Natural killer cell treated with Interleukin-12 subunit alpha and Interleukin-12 subunit beta and Interleukin-15 and Interleukin-18, amount 100 ng/mL, for 72 hours (primary cell): ENCODE measurements around the gene SPATA18. TPM values are rescaled to one million over a fixed set of nuclear protein-coding genes. Genes with fewer than 3 reads are reported as not detected.
"Not testable (repeated sequence)": the region's sequence is repeated elsewhere in the genome, so short reads cannot be mapped to it uniquely, and the experiment has no call there.

Experiments used
- ATAC-seq, 2 donors: fragments of 150-1000 bp; cut with Tn5 transposase in 1 of 2; sonication (Bioruptor Pico), chemical (Tn5 transposase) in 1 of 2; 2 replicates each; pipeline ENCODE4 v1.10.0; 2021
- DNase-seq: peaks from one replicate; pipeline ENCODE4 v3.0.0; 2022; ENCODE audit warnings: low spot score
- H3K27ac Mint-ChIP-seq, 2 donors: 1 replicate in 1 of 2; 2 replicates in 1 of 2; pipeline ENCODE4 v1.8.0; 2022; ENCODE audit warnings: mixed read lengths in 2 of 2, mild to moderate bottlenecking in 1 of 2, moderate library complexity in 1 of 2
- H3K27me3 Mint-ChIP-seq, 2 donors: 1 replicate in 1 of 2; 2 replicates in 1 of 2; pipeline ENCODE4 v1.8.0; 2022; ENCODE audit warnings: mixed read lengths in 2 of 2
- H3K36me3 Mint-ChIP-seq: one replicate; pipeline ENCODE4 v1.8.0; 2022; ENCODE audit warnings: mixed read lengths
- H3K4me1 Mint-ChIP-seq, 2 donors: 1 replicate in 1 of 2; 2 replicates in 1 of 2; pipeline ENCODE4 v1.8.0; 2022; ENCODE audit warnings: low read depth in 2 of 2, mixed read lengths in 2 of 2, mild to moderate bottlenecking in 1 of 2
- H3K4me3 Mint-ChIP-seq: one replicate; pipeline ENCODE4 v1.8.0; 2022; ENCODE audit warnings: mixed read lengths
- H3K9me3 Mint-ChIP-seq: 2 replicates; pipeline ENCODE4 v1.8.0; 2022; ENCODE audit warnings: mixed read lengths
- total RNA-seq, 2 donors: library from RNA; stranded (reverse); gene quantifications; one replicate each; pipeline ENCODE4 v1.2.3, GENCODE V29; 2022

Gene SPATA18
- total RNA-seq, 2 donors from 2014 or later, result not detected

DNA sequence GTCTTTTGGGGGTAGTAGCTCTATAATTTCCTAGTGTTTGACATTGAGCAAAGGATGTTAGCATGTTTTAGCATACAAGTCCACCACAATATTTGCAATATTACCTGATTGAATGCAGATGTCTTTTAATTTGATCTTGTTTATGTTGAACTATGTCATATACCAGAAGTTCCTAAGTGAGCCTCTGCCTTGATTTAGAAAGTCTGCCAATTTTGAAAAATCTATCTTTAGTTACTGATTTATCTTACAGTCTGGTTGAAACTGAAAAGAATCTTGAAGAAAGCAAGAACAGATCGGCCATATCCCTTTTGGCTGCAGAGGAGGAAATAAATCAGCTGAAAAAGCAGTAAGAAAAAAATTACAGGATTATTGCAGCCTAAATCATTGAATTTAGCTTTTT lies 18.5 kb downstream of the SPATA18 start:
- DNase-seq, result no peak
- H3K27ac Mint-ChIP-seq, result no peak overlapping the region
- no peak for ATAC-seq
- peaks cover 6% of the 10 kb centered on the region for H3K36me3 Mint-ChIP-seq
- peaks cover 9% of the 10 kb centered on the region for H3K9me3 Mint-ChIP-seq
- no peak overlapping the region for H3K4me3 Mint-ChIP-seq
- peaks cover 0 to 27% of the 10 kb centered on the region in 2 donors for H3K27me3 Mint-ChIP-seq
- no peaks in the 10 kb centered on the region for H3K4me1 Mint-ChIP-seq

DNA sequence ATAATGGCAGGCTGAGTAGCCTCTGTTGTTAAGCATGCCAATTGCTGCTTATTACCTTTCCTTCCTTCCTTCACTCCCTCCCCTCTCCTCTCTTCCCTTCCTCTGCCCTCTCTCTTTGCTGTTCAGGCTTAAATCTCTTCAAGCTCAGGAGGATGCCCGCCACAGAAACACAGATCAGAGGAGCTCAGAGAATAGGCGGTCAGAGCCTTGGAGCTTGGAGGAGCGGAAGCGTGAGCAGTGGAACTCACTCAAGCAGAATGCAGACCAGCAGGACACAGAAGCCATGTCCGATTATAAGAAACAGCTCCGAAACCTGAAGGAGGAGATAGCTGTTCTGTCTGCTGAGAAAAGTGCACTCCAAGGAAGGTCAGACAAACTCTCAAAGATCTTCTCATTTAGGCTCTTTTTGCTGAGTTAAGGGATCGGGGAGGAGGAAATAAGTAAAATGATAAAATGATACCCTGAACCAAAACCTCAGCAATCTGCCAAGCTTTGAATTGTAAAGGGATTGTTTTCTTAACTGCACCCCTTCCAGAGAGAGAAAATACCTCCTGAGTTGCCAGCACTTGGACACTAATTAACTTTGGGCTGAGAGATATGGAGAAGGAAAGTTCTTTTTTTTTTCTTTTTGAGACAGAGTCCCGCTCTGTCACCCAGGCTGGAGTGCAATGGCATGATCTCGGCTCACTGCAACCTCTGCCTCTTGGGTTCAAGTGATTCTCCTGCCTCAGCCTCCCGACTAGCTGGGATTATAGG lies 20.9 kb downstream of the SPATA18 start:
- H3K36me3 Mint-ChIP-seq, result peaks cover 13% of the 10 kb centered on the region
- peaks cover 3 to 43% of the 10 kb centered on the region in 2 donors for H3K27me3 Mint-ChIP-seq
- DNase-seq, result no peak
- H3K4me1 Mint-ChIP-seq, result no peaks in the 10 kb centered on the region
- ATAC-seq, result no peak
- peaks cover 9% of the 10 kb centered on the region for H3K9me3 Mint-ChIP-seq
- no peak overlapping the region for H3K4me3 Mint-ChIP-seq
- H3K27ac Mint-ChIP-seq, result no peak overlapping the region

DNA sequence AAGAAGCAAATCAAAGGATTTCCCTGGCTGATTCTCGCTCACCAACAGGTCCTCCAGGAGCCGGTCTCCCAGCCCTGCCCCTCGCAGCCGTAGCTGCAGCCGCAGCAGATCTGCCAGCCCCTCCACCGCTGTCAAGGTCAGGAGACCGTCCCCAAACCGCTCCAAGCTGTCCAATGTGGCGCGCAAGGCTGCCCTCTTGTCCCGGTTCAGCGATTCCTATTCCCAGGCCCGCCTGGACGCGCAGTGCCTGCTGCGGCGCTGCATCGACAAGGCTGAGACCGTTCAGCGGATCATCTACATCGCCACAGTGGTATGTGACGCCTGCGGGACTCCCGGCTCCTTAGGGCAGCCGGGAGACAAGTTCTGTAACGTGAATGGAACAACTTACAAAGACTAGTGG lies 25.6 kb downstream of the SPATA18 start:
- no peak overlapping the region for H3K4me3 Mint-ChIP-seq

DNA sequence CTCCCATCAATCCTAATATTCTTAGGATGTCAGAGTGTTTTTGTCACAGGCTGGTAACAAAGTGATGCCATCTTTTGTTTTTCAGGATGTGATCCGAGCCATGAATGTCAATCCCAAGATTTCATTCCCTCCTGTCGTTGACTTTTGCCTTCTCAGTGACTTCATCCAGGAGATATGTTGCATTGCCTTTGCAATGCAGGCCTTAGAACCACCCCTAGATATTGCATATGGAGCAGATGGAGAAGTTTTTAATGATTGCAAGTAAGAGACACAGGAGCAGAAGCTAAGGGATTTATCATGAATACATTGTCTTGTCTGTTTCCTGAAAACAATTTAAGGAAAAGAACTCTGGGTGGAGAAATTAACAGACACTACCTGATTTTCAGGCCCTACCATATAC lies 28.6 kb downstream of the SPATA18 start:
- Mint-ChIP-seq H3K9me3 (peaks cover 16% of the 10 kb centered on the region), H3K27ac (no peak overlapping the region), H3K4me1 (no peaks in the 10 kb centered on the region), H3K27me3 (peaks cover 6 to 32% of the 10 kb centered on the region in 2 donors), H3K36me3 (peaks cover 6% of the 10 kb centered on the region), H3K4me3 (no peak overlapping the region)
- DNase-seq, result no peak
- no peak for ATAC-seq

More for the DNA sequence above, 25.6 kb downstream of the SPATA18 start:
- DNase-seq (no peak), ATAC-seq (no peak)
- Mint-ChIP-seq H3K4me1 (no peaks in the 10 kb centered on the region), H3K27me3 (peaks cover 6 to 37% of the 10 kb centered on the region in 2 donors), H3K36me3 (peaks cover 6% of the 10 kb centered on the region), H3K9me3 (peaks cover 7% of the 10 kb centered on the region), H3K27ac (no peak overlapping the region)

DNA sequence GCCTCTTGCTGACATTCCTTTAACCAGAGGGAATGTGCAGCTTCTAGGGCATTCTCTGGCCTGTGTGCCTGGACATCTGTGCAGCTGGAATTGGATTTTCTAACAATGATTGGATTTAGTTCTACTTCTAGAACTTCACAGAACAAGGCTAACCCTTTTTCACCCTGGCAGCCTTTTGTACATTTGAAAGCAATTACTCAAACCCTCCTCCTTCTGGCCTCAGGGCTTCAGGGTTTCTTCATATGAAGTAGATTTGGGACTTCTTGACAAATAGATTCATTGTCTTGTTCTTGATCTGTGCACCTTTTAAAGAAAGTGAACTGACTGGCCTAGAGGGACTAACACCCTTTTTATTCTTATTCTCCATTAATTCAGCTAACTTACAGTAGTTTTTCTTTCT lies 30.1 kb downstream of the SPATA18 start:
- ATAC-seq, result no peak
- H3K9me3 Mint-ChIP-seq, result peaks cover 15% of the 10 kb centered on the region
- H3K27me3 Mint-ChIP-seq, result peaks cover 3 to 18% of the 10 kb centered on the region in 2 donors
- H3K4me1 Mint-ChIP-seq, result no peaks in the 10 kb centered on the region
- peaks cover under 1% of the 10 kb centered on the region for H3K36me3 Mint-ChIP-seq
- no peak for DNase-seq
- no peak overlapping the region for H3K27ac Mint-ChIP-seq
- no peak overlapping the region for H3K4me3 Mint-ChIP-seq

DNA sequence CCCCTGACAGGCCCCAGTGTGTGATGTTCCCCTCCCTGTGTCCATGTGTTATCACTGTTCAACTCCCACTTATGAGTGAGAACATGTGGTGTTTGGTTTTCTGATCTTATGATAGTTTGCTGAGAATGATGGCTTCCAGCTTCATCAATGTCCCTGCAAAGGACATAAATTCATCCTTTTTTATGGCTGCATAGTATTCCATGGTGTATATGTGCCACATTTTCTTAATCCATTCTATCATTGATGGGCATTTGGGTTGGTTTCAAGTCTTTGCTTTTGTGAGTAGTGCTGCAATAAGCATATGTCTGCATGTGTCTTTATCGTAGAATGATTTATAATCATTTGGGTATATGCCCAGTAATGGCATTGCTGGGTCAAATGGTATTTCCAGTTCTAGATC lies 35.3 kb downstream of the SPATA18 start:
- not testable (repeated sequence) for H3K4me1 Mint-ChIP-seq, H3K27me3 Mint-ChIP-seq, DNase-seq, H3K4me3 Mint-ChIP-seq, H3K36me3 Mint-ChIP-seq, H3K27ac Mint-ChIP-seq, ATAC-seq
- peaks cover 33% of the 10 kb centered on the region for H3K9me3 Mint-ChIP-seq

DNA sequence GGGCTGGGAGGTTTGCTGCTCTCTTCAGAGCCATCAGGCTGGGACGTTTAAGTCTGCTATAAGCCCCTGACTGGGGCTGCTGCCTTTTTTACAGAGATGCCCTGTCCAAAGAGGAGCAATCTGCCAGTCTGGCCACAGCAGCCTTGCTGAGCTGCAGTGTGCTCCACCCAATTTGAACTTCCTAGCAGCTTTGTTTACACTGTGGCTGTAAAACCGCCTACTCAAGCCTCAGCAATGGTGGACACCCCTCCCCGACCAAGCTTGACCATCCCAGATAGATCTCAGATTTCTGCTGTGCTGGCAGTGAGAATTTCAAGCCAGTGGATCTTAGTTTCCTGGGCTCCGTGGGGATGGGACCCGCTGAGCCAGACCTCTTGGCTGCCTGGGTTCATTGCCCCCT lies 40.7 kb downstream of the SPATA18 start:
- no peak for ATAC-seq
- H3K36me3 Mint-ChIP-seq, result no peaks in the 10 kb centered on the region
- no peaks in the 10 kb centered on the region for H3K27me3 Mint-ChIP-seq
- no peak overlapping the region for H3K4me3 Mint-ChIP-seq
- no peak for DNase-seq
- H3K4me1 Mint-ChIP-seq, result no peaks in the 10 kb centered on the region
- H3K9me3 Mint-ChIP-seq, result peaks cover 20% of the 10 kb centered on the region
- H3K27ac Mint-ChIP-seq, result no peak overlapping the region

DNA sequence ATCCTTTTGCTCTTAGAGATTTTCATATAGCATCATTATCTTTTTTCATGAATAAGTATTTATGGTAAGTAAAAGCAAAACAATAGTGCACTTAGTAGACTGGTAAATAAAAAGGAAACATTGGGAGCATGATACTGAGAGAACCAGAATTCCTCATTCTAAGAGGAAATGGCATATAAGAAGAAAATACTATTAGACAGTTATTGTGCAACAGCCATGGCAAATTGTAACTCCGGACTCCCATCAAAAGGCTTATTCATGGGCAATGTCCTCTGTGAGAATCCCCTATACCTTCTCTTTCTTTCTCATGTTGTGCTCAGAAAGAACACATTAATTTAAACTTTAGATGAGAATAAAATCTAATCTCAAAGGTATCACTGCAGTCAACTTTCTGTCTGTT lies 42.4 kb downstream of the SPATA18 start:
- Mint-ChIP-seq H3K4me1 (no peaks in the 10 kb centered on the region), H3K27me3 (no peaks in the 10 kb centered on the region), H3K9me3 (peaks cover 12% of the 10 kb centered on the region), H3K36me3 (no peaks in the 10 kb centered on the region), H3K4me3 (no peak overlapping the region), H3K27ac (no peak overlapping the region)
- DNase-seq (no peak), ATAC-seq (no peak)

DNA sequence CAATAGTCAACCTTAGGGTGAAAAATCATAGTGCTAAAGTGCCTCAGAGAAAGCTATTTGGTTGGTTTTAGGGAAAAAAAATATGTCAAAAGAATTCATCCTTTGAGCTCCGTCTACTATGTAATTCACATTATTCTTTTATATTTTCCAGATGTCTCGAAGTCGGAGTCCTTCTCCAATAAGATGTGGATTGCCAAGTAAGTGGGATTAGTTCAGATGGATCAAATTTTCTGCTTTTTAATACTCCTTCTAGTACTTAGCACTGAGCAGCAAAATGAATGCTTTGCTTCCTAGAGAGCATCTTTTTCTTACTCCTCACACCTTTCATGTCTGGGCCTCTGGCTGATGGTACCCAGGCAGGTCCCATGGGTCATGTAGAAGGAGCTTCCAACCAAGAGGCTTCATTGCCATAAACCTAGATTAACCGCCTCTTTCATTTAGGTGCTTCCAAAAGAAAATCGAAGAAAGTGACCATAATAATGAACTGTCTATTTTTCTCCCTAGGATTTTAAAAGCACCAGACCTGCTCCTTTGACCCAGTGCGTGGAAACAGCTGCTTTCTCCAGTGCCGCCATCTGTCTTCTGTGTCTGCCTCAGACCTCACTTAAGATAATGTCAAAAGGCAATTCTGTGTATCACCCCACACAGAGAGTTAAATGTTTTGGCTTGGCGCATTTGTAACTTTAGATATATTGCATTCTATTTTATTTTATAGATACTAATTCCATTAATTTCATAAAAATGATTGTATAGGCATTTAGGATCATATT lies 43.5 kb downstream of the SPATA18 start:
- no peak overlapping the region for H3K4me3 Mint-ChIP-seq
- no peak overlapping the region for H3K27ac Mint-ChIP-seq
- no peak for DNase-seq
- peaks cover 6% of the 10 kb centered on the region for H3K9me3 Mint-ChIP-seq
- no peaks in the 10 kb centered on the region for H3K36me3 Mint-ChIP-seq
- no peaks in the 10 kb centered on the region for H3K4me1 Mint-ChIP-seq
- no peaks in the 10 kb centered on the region for H3K27me3 Mint-ChIP-seq
- no peak for ATAC-seq

DNA sequence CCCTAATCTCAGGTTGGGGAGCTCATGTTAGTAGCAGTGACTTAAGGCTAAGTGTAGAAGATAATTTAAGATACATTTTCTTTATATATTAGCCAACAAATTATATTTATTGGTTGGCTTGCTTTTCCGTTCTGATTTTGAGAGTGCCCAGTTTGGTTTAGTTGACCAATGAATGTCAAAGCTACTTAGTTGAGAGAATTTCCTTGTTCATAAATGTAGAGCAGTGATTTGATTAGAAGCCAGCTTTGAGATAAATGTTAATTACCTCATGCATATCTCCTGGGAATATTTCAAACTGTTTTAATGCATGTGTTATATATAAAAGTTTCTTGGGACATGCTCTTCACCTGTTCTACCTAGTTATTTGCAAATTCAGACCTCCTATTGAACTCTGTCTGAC lies 44.3 kb downstream of the SPATA18 start:
- Mint-ChIP-seq H3K4me1 (no peaks in the 10 kb centered on the region), H3K27me3 (no peaks in the 10 kb centered on the region), H3K9me3 (peaks cover 2% of the 10 kb centered on the region), H3K4me3 (no peak overlapping the region), H3K36me3 (no peaks in the 10 kb centered on the region), H3K27ac (no peak overlapping the region)
- DNase-seq (no peak), ATAC-seq (no peak)

DNA sequence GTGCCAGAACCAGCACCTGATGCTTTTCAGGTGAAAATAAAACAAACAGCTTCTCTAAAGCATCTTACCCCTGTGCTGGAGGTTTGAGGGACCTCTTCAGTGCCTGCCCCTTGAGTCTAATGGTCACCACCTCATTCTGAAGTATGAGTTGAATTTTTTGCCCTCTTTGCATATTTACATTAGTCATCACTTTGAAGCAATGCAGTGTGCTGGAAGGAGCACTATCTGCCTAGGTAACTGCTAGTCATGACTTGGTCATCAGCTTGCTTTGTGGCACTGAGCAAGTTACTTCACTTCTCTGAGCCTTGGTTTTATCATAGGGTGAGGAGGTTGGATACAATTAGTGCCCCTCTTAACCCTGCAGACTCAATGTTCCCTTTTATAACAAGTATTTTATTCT lies 44.9 kb downstream of the SPATA18 start:
- no peaks in the 10 kb centered on the region for H3K4me1 Mint-ChIP-seq
- ATAC-seq (no peak), DNase-seq (no peak)
- no peak overlapping the region for H3K27ac Mint-ChIP-seq
- H3K36me3 Mint-ChIP-seq, result no peaks in the 10 kb centered on the region
- no peak overlapping the region for H3K4me3 Mint-ChIP-seq
- H3K27me3 Mint-ChIP-seq, result no peaks in the 10 kb centered on the region
- no peaks in the 10 kb centered on the region for H3K9me3 Mint-ChIP-seq

DNA sequence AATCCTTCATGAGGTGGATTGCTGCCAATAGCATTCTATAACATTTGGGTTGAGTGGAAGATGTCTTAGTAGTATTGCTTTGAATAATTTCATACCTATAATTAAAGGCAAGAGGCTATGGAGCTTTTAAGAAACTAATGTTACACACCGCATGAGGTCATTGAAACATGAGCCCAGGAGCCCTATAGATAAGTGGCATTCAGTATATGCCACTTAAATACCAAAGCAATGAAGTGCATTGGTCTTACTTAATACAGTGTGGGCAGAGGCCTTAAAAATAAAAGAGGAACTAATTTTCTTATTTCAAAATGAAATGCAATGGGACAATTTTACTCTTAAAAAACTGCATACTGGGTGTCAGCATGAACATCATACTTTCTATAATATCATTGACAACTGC lies 47.5 kb downstream of the SPATA18 start:
- Mint-ChIP-seq H3K4me1 (no peaks in the 10 kb centered on the region), H3K27ac (no peak overlapping the region), H3K36me3 (no peaks in the 10 kb centered on the region), H3K4me3 (no peak overlapping the region), H3K9me3 (peaks cover 4% of the 10 kb centered on the region), H3K27me3 (no peaks in the 10 kb centered on the region)
- no peak for DNase-seq
- no peak for ATAC-seq

DNA sequence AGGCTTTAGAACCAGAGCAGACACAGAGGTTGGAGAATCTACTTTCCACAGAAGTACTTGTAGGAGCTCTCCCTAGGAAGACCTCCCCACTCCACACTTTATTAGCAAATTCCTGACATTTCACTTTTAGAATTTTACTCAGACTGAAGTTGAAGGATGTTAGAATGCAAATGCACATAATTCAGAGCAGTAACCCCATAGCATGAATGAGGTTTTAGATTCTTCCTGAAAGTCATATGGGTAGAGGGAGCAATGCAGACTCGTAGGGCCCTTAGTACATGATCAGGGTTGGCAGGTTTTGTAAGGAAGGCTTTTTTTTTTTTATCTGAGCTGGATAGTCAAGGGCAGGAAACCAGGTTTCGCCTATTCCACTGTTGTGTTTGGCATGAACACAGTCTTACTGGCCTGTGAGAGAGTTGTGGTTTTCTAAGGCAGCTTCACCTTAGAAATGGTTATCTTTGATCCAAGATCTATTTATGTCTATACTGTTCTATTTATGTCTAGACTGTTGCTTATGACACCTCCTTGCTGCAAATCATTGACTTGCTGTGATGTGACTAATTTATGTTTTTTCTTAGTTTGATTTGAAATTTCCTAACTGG lies 48.9 kb downstream of the SPATA18 start:
- H3K27me3 Mint-ChIP-seq, result no peaks in the 10 kb centered on the region
- H3K27ac Mint-ChIP-seq, result no peak overlapping the region
- H3K4me1 Mint-ChIP-seq, result no peaks in the 10 kb centered on the region
- H3K9me3 Mint-ChIP-seq, result peaks cover 4% of the 10 kb centered on the region
- no peak for ATAC-seq
- DNase-seq, result no peak
- H3K36me3 Mint-ChIP-seq, result no peaks in the 10 kb centered on the region
- H3K4me3 Mint-ChIP-seq, result no peak overlapping the region

DNA sequence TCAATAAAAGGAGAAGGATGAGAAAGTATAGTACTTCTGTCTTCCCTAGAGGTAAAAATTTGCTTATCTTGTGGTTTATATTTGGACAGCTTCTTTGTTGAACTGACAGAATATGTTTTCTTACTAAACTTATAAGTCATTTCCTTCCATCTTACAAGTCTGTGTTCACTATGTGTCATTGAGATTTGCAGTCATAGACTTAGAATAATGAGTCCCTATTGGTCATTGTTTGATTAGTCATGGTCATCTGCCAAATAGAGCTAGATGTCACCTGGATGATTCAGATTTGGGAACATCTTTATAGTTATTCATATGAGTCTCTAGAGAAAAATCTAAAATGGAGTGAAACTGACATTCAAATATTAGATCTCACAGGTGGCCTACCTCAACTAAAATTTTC lies 51.5 kb downstream of the SPATA18 start:
- Mint-ChIP-seq H3K4me1 (no peaks in the 10 kb centered on the region), H3K27ac (no peak overlapping the region), H3K4me3 (no peak overlapping the region), H3K27me3 (no peaks in the 10 kb centered on the region), H3K36me3 (no peaks in the 10 kb centered on the region), H3K9me3 (peaks cover 4% of the 10 kb centered on the region)
- ATAC-seq (no peak), DNase-seq (no peak)
